PC-3 (cell line): ENCODE data around the gene TSPEAR. TPM values are rescaled to one million over a fixed set of nuclear protein-coding genes. Genes with fewer than 3 reads are reported as not detected.

Experiments used
- ATAC-seq: fragments of 200-7000 bp; cut with Tn5 transposase; 2 replicates; pipeline ENCODE4 v1.9.1; 2020; ENCODE audit warnings: mild to moderate bottlenecking, moderate library complexity
- BruUV-seq: library from RNA; stranded (reverse); fragments of 400-500 nt; replicated peaks from 2 replicates; lab custom pipeline; 2021; lab: Mats Ljungman, UMichigan
- CTCF ChIA-PET: fragments of 300-600 bp; sonication (Branson Sonifier 250); formaldehyde crosslinking; loops from one replicate; lab custom pipeline; 2022; ENCODE audit warnings: antibody characterized with exemption; lab: Charles Lee
- POLR2A ChIA-PET: fragments of 300-600 bp; sonication (Branson Sonifier 250); formaldehyde crosslinking; loops from one replicate; lab custom pipeline; 2022; ENCODE audit warnings: antibody characterized with exemption; ENCODE audit not compliant: unreplicated experiment; lab: Charles Lee
- DNase-seq: peaks from one replicate; pipeline ENCODE4 v3.0.0-alpha.2; 2015
- H2AFZ ChIP-seq: fragments of 300-600 bp; sonication (generic); 2 replicates; pipeline ENCODE4 v1.6.0; 2016; ENCODE audit warnings: antibody characterized with exemption, low read length
- H3F3A ChIP-seq: fragments of 300-600 bp; sonication (generic); one replicate; pipeline ENCODE4 v1.6.0; 2017; ENCODE audit warnings: antibody characterized with exemption, low read length, control low read depth, mild to moderate bottlenecking; ENCODE audit not compliant: unreplicated experiment
- H3K27ac ChIP-seq: fragments of 300-600 bp; sonication (generic); 2 replicates; pipeline ENCODE4 v1.5.1; 2016; ENCODE audit warnings: mild to moderate bottlenecking, low read length
- H3K27me3 ChIP-seq: fragments of 300-600 bp; sonication (generic); 2 replicates; pipeline ENCODE4 v1.6.1; 2016; ENCODE audit warnings: low read length, mixed read lengths
- H3K36me3 ChIP-seq: fragments of 300-600 bp; sonication (generic); 2 replicates; pipeline ENCODE4 v1.6.1; 2016; ENCODE audit warnings: low read depth, mixed run types, low read length, mixed read lengths
- H3K4me1 ChIP-seq: fragments of 300-600 bp; sonication (generic); 2 replicates; pipeline ENCODE4 v1.5.1; 2016; ENCODE audit warnings: low read length; ENCODE audit not compliant: insufficient read depth
- H3K4me2 ChIP-seq: fragments of 300-600 bp; sonication (generic); 2 replicates; pipeline ENCODE4 v1.6.0; 2016; ENCODE audit warnings: low read length
- H3K4me3 ChIP-seq: fragments of 300-600 bp; sonication (generic); 2 replicates; pipeline ENCODE4 v1.5.1; 2016; ENCODE audit warnings: mild to moderate bottlenecking, low read length, mixed read lengths
- H3K79me2 ChIP-seq: fragments of 300-600 bp; sonication (generic); 2 replicates; pipeline ENCODE4 v1.6.1; 2017; ENCODE audit warnings: low read length, mixed read lengths
- H3K9ac ChIP-seq: fragments of 300-600 bp; sonication (generic); 2 replicates; pipeline ENCODE4 v1.6.0; 2016; ENCODE audit warnings: mild to moderate bottlenecking, low read length
- H3K9me2 ChIP-seq: fragments of 300-600 bp; sonication (generic); replicated peaks from 2 replicates; pipeline ENCODE4 v1.6.1; 2016; ENCODE audit warnings: mixed run types, low read length, mixed read lengths
- H3K9me3 ChIP-seq: fragments of 300-600 bp; sonication (generic); 2 replicates; pipeline ENCODE4 v1.6.1; 2016; ENCODE audit warnings: low read length, mixed read lengths
- H4K20me1 ChIP-seq: fragments of 300-600 bp; sonication (generic); 2 replicates; pipeline ENCODE4 v1.6.1; 2016; ENCODE audit warnings: low read length, mixed read lengths
- CTCF ChIP-seq: fragments of 300-600 bp; sonication (generic); conservative IDR thresholded peaks from 2 replicates; pipeline ENCODE4 v1.5.1; 2017; ENCODE audit warnings: antibody characterized with exemption, low read depth, mild to moderate bottlenecking, low read length
- EZH2 ChIP-seq: fragments of 300-600 bp; sonication (generic); IDR thresholded peaks from one replicate; pipeline ENCODE4 v1.6.1; 2017; ENCODE audit warnings: antibody characterized with exemption, mild to moderate bottlenecking, low read length; ENCODE audit not compliant: unreplicated experiment
- EZH2phosphoT487 ChIP-seq: fragments of 300-600 bp; sonication (generic); IDR thresholded peaks from 2 replicates; pipeline ENCODE4 v1.6.1; 2018; ENCODE audit warnings: mild to moderate bottlenecking, antibody characterized with exemption, low read length, borderline replicate concordance
- intact Hi-C: fragments of 100-400 bp; cut with micrococcal nuclease; formaldehyde crosslinking; loops from 2 replicates; pipeline ENCODE4 v1.9.0; 2023
- total RNA-seq: library from RNA; depleted of rRNA; stranded (reverse); fragments of >200 nt; gene quantifications from 2 replicates; pipeline ENCODE4 v1.2.3, GENCODE V29; 2014

TSPEAR gene
- total RNA-seq, 1 experiment from 2014 or later, result 2.1 TPM

GRCh38 chr21:44703731-44704635 lies 7.4 kb downstream of the TSPEAR start:
- no peak overlapping the region for H2AFZ ChIP-seq
- no peaks in the 10 kb centered on the region for H3K79me2 ChIP-seq
- H3K9me2 ChIP-seq, result no peaks in the 10 kb centered on the region
- no peak overlapping the region for H3K27ac ChIP-seq
- H3K4me3 ChIP-seq, result no peak overlapping the region
- H3K36me3 ChIP-seq, result no peaks in the 10 kb centered on the region
- H3K9me3 ChIP-seq, result no peaks in the 10 kb centered on the region
- DNase-seq, result no peak
- BruUV-seq, result no TSS peak
- ChIA-PET POLR2A (interaction anchor here (0.6 kb wide), 1 partner anchor 37 kb away, joined by 3 read pairs; the partner anchor contains the start of gene KRTAP12-2), CTCF (no interaction called here)
- no peaks in the 10 kb centered on the region for H3K27me3 ChIP-seq
- H4K20me1 ChIP-seq, result no peaks in the 10 kb centered on the region
- intact Hi-C loops, result no loop called here
- TF ChIP-seq EZH2phosphoT487 (no peak), CTCF (no peak), EZH2 (no peak)
- no peak for ATAC-seq
- H3K9ac ChIP-seq, result no peak overlapping the region
- H3F3A ChIP-seq, result no peaks in the 10 kb centered on the region
- H3K4me2 ChIP-seq, result no peak overlapping the region
- 0 out of 2 replicates have a peak, but pooled peaks cover under 1% of the 10 kb centered on the region for H3K4me1 ChIP-seq

- BruUV-seq, result no TSS peak
- Histone ChIP-seq H3K9ac (no peak overlapping the region), H3K9me2 (no peaks in the 10 kb centered on the region), H4K20me1 (no peaks in the 10 kb centered on the region), H2AFZ (no peak overlapping the region), H3K79me2 (no peaks in the 10 kb centered on the region), H3K27ac (no peak overlapping the region), H3K27me3 (no peaks in the 10 kb centered on the region), H3K4me3 (no peak overlapping the region), H3K4me2 (no peak overlapping the region), H3K4me1 (no peaks in the 10 kb centered on the region), H3F3A (no peaks in the 10 kb centered on the region), H3K9me3 (no peaks in the 10 kb centered on the region), H3K36me3 (no peaks in the 10 kb centered on the region)
- intact Hi-C loops, result no loop called here
- CTCF ChIA-PET, result no interaction called here
- DNase-seq (no peak), ATAC-seq (no peak)
- TF ChIP-seq EZH2, result no peak
- TF ChIP-seq CTCF, result no peak
- no peak for TF ChIP-seq EZH2phosphoT487
- POLR2A ChIA-PET, result interaction anchor here (0.6 kb wide), 1 partner anchor 37 kb away, joined by 3 read pairs; the partner anchor contains the start of gene KRTAP12-2
Measured at GRCh38 chr21:44702973-44703730, 8.2 kb downstream of the TSPEAR start.
